Astrocyte (in vitro differentiated cells and primary cell): ENCODE measurements around the gene TRAPPC12.

Experiments used
- CTCF ChIP-seq: IDR thresholded peaks from 2 replicates; pipeline ENCODE4 v1.5.1; 2011; ENCODE audit warnings: low read depth, mild to moderate bottlenecking, inconsistent platforms, low read length, moderate library complexity; ENCODE audit not compliant: insufficient read depth
- EZH2 ChIP-seq: IDR thresholded peaks from 2 replicates; pipeline ENCODE4 v1.6.1; 2012; ENCODE audit warnings: mild to moderate bottlenecking, low read length, inconsistent platforms; ENCODE audit not compliant: insufficient read depth

GRCh38 chr2:3458396-3459184, 79.1 kb downstream of the TRAPPC12 start:
- TF ChIP-seq CTCF, result no peak
- no peak for TF ChIP-seq EZH2
